GM18517 (cell line): ENCODE data around the gene SLC38A4.

Experiments used
- ATAC-seq: cut with Tn5 transposase; IDR thresholded peaks from one replicate; pipeline ENCODE4 v1.9.1; 2021; ENCODE audit warnings: mild to moderate bottlenecking, moderate library complexity; ENCODE audit not compliant: unreplicated experiment

Gene SLC38A4

DNA sequence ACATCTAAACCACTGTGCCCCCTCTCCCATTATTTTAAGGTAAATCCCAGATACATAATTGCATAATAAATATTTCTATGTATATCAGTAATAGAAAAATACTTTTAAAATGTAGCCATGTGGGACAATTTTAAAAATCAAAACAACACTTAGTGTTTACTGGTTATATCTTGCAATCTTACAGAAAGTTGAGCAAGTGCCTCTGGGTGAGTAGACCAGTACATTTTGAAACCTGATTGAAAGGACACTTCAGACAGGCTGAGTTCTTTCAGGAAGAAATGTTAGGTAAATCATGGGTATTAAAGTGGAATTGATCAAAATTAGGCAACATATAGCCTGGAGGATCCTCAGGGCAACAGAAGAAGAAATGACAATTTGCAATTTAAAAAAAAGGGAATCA, 7.2 kb downstream of the SLC38A4 start:
- no peak for ATAC-seq

GRCh38 chr12:46815809-46816208, 10.0 kb downstream of the SLC38A4 start:
- ATAC-seq = no peak

- ATAC-seq = no peak
Measured at GRCh38 chr12:46814143-46814542, 11.7 kb downstream of the SLC38A4 start.

- no peak for ATAC-seq
Measured at GRCh38 chr12:46811185-46811584, 14.6 kb downstream of the SLC38A4 start.

DNA sequence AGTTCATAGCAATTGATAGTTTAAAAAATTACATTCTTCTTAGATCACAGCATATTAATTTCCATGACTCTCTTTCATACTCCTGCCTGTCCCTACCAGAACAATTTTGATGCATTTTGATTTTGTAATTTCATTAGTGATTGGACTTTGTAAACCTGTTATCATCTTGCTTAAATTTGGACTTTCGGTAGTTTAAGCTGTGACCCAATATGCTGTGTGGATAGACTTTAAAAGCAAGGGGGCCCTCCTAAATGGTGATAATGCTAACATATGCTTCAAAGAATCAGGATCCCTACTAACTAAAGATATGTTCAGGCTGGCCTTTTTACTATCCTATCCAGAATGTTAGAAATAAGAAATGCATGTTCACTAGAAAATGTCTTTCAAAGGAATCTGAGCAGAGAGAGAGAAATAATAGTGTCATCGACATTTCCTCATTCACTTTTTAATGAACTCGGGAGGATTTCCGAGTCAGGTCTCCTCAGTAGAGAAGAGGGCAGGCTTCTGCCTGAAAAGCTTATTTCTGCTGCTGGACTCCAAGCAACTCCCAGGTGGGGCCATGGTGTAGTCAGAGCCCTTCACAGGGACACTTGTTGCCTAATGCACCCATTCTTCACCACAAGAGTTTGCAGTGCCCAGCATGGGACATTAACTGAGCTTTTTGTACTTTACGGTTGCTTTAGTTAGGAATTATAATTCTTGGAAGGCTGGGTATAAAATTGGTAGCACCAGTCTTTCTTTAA, 16.7 kb downstream of the SLC38A4 start:
- no peak for ATAC-seq

- no peak for ATAC-seq
Measured at GRCh38 chr12:46808317-46808716, 17.5 kb downstream of the SLC38A4 start.

- no peak for ATAC-seq
Measured at GRCh38 chr12:46804054-46804453, 21.7 kb downstream of the SLC38A4 start.

DNA sequence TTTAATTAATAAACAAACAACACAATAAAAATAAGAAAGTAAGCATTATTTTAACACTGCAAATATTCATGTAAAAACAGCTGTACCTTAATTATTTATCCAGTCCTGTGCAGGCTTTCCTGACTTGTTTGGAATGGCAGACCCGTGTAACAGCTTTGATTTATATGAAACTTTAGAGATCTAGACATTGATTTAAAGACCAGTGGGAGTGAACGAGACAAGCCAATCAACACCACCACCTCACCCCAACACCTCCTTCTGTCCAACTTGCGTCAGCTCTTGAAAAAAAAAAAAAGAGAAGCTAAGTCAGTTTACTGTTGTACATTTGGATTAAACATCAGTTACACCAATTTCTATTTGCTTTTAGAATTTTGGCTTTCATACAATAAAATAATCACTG, 22.3 kb downstream of the SLC38A4 start:
- no peak for ATAC-seq

DNA sequence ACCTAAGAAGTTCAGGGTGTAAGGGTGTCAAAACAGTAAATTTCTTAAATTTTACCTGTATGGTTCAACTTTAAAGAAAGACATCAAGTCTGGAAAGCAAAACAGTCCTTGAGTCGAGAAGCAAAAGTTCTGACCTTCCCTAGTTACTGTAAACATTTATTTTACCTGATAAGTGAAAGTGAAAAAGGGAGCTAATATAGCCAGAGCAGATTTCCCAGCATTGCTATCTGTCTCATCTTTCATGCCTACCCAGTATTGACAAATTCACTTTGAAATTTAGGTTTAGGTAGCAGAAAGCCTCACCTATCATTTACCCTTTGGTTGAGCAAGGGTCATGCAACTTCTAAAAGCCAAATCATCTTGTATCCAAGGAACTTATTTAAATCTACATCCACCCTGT, 24.5 kb downstream of the SLC38A4 start:
- no peak for ATAC-seq

GRCh38 chr12:46800160-46800559, 25.6 kb downstream of the SLC38A4 start:
- no peak for ATAC-seq

DNA sequence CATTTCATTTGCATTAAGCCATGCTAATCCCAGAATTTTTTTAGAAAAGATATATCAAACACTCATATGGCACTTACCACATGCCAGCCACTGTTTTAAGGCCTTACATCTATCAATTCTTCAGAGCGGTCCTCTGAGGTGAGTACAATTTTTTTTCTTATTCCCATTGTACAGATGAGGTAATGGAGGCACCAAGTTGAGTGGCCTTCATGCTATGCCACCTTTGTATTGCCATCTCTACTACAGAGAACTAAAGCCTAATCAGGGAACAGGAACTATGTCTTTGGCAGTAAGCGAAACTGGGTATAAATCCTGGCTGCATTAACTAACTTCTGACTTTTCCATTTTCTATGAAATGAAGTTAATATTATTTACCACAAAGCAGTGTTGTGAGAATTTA, 27.1 kb downstream of the SLC38A4 start:
- no peak for ATAC-seq

- ATAC-seq = no peak
Measured at GRCh38 chr12:46798056-46798455, 27.7 kb downstream of the SLC38A4 start.

- no peak for ATAC-seq
Measured at GRCh38 chr12:46795988-46796387, 29.8 kb downstream of the SLC38A4 start.

DNA sequence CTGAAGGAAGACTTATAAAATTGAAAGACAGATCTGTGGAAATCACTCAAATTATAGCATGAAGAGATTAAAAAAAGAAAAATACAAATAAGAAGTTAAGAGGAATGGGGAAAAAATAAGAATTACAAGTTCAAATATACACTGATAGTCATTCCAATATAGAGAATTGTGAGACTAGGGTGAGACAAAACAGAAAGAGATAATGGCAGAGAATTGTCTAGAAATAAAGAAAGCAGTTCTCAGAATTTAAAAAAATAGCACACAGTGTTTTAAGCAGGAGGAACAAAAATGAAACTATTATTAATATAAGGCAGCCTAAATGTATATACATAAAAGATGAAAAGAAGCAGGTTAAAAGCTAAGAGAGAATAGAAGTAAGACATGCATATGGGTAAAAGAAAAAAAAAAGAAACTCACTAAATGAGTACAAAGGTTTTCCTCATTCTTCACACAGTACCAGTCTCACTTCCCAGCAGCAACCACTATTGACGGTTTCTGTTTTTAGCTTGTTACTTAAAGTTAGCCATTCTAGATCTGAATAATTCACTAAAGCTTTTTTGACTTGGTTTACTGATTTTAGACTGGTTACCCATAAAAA, 31.1 kb downstream of the SLC38A4 start:
- ATAC-seq = peak; percentile 69

GRCh38 chr12:46792925-46793324, 32.9 kb downstream of the SLC38A4 start:
- no peak for ATAC-seq

DNA sequence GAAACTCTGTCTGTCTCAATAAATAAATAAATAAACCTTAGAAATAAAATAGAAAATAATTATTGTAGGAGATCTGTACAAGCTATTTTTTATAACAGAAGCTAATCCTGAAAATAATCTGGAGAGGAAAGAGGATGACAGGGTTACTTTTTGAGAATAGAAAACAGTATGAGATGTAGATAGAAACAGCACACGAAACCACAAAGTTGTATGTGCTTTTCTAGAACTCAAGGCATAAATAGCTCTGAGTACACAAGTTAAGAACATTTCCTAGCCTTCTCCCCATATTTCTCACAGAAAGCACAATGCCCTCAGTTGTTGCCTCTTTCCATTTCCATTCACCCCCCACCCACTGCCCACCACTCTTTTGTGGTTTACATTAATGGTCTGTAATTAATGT, 35.7 kb downstream of the SLC38A4 start:
- ATAC-seq = no peak

GRCh38 chr12:46788072-46788887, 37.5 kb downstream of the SLC38A4 start:
- no peak for ATAC-seq

GRCh38 chr12:46787496-46788055, 38.2 kb downstream of the SLC38A4 start:
- no peak for ATAC-seq

DNA sequence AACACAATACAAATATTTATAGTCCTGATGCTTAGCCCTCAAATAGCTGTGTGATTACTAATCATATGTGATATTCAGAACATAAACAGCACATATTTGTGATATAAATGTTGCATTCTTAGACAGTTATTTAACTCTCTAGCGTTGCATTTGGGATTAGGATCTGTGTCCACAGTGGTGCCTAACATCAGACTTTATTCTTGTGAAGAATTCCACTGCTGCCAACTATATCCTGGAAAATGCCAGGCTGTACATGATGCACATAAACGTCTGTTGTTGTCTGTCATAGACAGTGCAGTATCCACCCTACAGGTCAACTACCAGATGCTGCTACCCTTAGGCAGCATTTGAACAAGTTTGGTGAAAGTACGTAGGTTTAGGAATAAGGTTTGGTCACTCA, 39.0 kb downstream of the SLC38A4 start:
- ATAC-seq = no peak

DNA sequence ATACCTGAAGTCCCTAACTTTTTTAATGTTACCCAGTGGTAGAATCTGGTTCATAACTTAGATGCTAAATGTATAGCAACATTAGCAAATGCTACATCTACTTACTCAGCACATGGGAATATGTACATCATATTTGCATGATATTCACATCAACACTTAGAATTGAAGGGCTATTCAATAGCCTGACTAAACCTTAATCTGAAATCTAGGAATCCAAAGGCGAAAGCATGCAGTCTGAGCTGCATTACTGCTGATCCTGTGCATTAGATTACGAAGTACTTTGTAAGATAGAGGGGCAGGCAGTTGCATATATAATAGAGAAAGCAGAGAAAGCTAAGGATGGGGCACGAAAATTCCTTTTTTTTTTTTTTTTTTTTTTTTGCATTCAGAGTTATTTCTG, 40.4 kb downstream of the SLC38A4 start:
- ATAC-seq = no peak

- ATAC-seq = no peak
Measured at GRCh38 chr12:46783871-46784270, 41.9 kb downstream of the SLC38A4 start.

DNA sequence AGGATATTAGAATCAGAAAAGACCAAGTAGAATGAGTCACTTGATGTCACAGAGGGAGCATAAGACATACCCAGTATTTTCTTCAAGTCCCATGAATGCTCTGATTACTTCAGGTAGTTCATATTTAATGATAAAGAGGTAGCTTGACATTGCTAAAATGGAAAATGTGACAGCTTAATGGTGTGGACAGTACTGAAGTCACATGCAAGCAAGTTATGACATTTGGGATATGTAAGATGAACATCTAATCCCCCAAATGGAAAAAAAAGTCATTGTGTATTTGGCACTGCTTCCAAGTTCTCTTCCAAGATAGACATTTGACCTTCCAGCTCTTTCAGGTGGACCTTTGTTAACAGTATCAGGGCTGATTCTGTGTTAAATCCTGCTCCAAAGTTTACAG, 45.9 kb downstream of the SLC38A4 start:
- ATAC-seq = no peak
